Breast epithelium (tissue), 3 donors: ENCODE results near the gene ABCC4.

Source experiments
- POLR2A ChIP-seq: fragments of 450-650 bp; IDR thresholded peaks from one replicate; pipeline ENCODE4 v1.6.1; 2016; ENCODE audit warnings: antibody characterized with exemption, mild to moderate bottlenecking, moderate library complexity
- POLR2AphosphoS5 ChIP-seq, 3 donors: sonication (generic); formaldehyde crosslinking; IDR thresholded peaks; one replicate each; pipeline ENCODE4 v1.6.1; 2017; ENCODE audit warnings: antibody characterized with exemption in 3 of 3

DNA sequence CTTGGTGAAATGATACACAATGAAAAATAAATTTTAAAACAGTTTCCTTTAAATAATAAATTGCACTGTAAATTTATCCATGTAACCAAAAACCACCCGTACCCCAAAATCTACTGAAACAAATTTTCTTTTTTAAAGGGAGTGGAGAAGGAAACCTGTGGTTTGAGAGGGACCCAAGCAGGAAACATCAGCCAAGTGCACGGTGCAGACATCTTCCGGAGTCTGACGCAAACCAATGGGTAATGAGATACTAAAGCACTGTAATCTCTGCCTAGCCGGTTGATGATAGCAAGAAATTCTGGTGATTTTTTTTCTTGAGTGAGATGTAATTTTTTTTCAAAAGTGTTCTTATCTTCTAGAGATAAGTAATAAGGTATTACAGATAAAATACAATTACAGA is 115.4 kb downstream of the ABCC4 start:
- TF ChIP-seq POLR2AphosphoS5 (IDR thresholded peaks at IDR 0.05) (no peak), POLR2A (no peak)
